GM19438 (cell line): Measurements from ENCODE around the gene STRIP1.

Experiments
- ATAC-seq: cut with Tn5 transposase; IDR thresholded peaks from one replicate; pipeline ENCODE4 v1.9.1; 2021; ENCODE audit warnings: low read depth; ENCODE audit not compliant: unreplicated experiment

The STRIP1 gene

DNA sequence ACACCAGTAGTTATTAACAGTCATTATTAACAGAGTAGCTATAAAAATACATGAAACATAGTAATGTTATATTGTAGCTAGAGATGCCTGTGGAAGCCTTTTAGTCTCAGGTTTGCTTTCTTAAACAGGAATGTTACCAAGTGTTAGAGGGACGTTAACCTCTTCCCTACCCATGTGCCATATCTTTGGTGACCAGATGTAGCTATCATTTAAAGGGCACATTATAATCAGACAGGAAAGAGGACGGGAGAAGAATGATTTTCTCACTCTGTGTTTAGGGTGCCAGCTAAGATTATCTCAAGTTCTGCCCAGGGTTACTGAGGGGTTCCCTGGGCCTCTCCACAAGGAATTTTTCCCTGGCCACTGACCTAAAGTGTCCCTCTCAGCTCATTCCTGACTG is 57.0 kb downstream of the STRIP1 start:
- no peak for ATAC-seq

GRCh38 chr1:110091791-110092190 is 57.4 kb downstream of the STRIP1 start:
- ATAC-seq = no peak

DNA sequence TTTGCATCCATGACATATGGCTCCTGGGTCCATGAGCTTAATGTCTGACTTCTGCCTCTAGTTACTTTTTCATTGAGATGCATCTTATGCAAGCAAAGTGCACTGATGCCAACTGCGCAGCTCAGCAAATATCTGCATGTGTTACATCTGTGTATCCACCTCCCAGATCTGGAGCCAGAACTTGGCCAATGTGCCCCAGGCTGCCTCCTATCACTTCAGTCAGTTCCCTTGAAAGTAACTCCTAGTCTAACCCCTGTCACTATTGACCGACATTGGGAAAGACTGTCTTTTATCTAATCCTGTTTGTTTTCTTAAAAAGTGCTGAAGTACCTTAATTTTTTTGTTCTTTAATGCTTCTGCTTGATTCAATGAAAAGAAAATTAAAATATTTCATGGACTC is 58.6 kb downstream of the STRIP1 start:
- ATAC-seq = no peak

GRCh38 chr1:110094931-110095654 is 60.7 kb downstream of the STRIP1 start:
- ATAC-seq = no peak

DNA sequence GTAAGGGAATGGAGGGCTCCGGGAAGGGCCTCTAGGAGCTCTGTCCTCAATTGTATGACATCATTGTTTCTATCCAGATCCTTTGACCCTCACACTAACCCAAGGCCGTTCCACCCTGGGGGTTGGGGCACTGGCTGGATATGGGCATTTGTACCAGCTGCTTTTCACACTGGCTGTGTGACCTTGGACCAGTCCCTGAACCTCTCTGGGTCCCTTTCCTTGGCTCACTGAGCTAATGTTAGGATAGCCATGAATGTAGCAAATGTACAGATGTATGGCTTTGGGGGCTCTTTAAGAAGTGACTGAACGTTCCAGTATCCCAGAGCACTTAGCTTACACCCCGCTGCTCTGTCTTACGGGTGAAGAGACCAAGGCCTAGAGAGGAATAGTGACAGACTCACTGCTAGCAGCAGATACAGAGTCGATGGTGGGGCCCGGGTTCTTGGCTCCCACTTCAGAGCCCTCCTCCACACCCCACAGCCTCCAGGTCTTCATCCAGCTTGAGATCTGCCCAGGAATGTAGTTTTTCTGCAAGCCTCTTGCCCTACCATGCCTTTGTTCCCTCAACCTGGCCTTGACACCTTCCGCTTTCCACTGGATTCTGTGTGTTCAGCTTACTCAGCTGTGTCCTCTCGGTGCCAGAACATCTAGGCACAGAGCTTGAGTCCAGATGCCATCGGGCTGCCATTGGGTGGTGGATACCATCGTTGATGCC is 63.2 kb downstream of the STRIP1 start:
- ATAC-seq = no peak

- ATAC-seq = no peak
Measured at GRCh38 chr1:110098222-110099026, 64.0 kb downstream of the STRIP1 start.

- ATAC-seq = no peak
Measured at GRCh38 chr1:110100335-110100734, 65.9 kb downstream of the STRIP1 start.

- ATAC-seq = no peak
Measured at GRCh38 chr1:110102081-110102480, 67.7 kb downstream of the STRIP1 start.
